ENCODE results near the gene XPNPEP2.

GRCh38 chrX:129696463-129697155 lies 42.2 kb upstream of the XPNPEP2 start:
- no peak for TF ChIP-seq CTCF (IDR thresholded peaks at IDR 0.05)
- TF ChIP-seq POLR2A (IDR thresholded peaks at IDR 0.05) = no peak
